Upper lobe of left lung (tissue), 4 donors: ENCODE results near the gene NIFK.

Source experiments
- EP300 ChIP-seq, 4 donors: sonication (generic); formaldehyde crosslinking; IDR thresholded peaks; one replicate each; pipeline ENCODE4 v1.5.1; 2017; ENCODE audit warnings: antibody characterized with exemption in 4 of 4, control low read depth in 2 of 4
- POLR2A ChIP-seq, 4 donors: fragments of 450-650 bp; IDR thresholded peaks; one replicate each; pipeline ENCODE4 v1.5.1; 2016 to 2017; ENCODE audit warnings: antibody characterized with exemption in 4 of 4, mild to moderate bottlenecking in 2 of 4
- TF ChIP-seq, protein P1 (sequence below), 6 experiments: fragments of 450-650 bp in 4 of 6; fragments of 200-600 bp in 2 of 6; sonication (generic) in 2 of 6; IDR thresholded peaks; one replicate each; pipeline ENCODE4 v1.5.1; 2016 to 2019; ENCODE audit warnings: antibody characterized with exemption in 6 of 6

DNA sequence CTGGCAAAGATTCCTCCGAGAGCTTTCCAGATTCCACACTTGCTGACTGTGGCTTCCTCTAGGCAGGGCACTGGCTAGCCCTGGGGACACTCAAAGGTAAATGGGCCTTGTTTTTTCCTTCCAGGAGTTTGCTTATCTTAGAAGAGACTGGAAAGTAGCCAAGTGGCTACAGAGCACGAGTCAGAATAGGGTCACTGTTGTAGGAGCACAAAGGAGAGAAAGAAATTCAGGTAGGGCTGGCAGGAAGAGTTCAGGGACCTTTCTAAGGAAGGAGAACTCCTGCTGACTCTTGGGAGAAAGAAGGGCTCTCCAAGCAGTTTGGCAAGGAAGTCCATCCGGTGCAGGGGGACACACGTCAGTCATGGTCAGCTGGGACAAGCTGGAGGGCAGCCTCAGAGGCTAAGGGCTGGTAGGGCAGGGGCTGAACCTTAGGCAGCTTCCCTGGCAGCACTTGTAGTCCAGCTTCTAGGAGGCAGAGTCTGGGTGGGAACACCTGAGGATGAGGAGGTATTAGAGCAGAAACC, 39.5 kb downstream of the NIFK start:
- TF ChIP-seq POLR2A (IDR thresholded peaks at IDR 0.05) (no peak), EP300 (IDR thresholded peaks at IDR 0.05) (no peak)
- TF ChIP-seq, protein P1, sequence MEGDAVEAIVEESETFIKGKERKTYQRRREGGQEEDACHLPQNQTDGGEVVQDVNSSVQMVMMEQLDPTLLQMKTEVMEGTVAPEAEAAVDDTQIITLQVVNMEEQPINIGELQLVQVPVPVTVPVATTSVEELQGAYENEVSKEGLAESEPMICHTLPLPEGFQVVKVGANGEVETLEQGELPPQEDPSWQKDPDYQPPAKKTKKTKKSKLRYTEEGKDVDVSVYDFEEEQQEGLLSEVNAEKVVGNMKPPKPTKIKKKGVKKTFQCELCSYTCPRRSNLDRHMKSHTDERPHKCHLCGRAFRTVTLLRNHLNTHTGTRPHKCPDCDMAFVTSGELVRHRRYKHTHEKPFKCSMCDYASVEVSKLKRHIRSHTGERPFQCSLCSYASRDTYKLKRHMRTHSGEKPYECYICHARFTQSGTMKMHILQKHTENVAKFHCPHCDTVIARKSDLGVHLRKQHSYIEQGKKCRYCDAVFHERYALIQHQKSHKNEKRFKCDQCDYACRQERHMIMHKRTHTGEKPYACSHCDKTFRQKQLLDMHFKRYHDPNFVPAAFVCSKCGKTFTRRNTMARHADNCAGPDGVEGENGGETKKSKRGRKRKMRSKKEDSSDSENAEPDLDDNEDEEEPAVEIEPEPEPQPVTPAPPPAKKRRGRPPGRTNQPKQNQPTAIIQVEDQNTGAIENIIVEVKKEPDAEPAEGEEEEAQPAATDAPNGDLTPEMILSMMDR (IDR thresholded peaks at IDR 0.05) = no peak
